Loucy (cell line): ENCODE results near the gene TPSD1.

ENCODE experiments used
- CTCF ChIP-seq: fragments of 200-600 bp; sonication (generic); conservative IDR thresholded peaks from 2 replicates; pipeline ENCODE4 v1.5.1; 2014; ENCODE audit warnings: mild to moderate bottlenecking, antibody characterized with exemption, low read length
- EZH2phosphoT487 ChIP-seq: fragments of 200-600 bp; IDR thresholded peaks from 2 replicates; pipeline ENCODE4 v1.6.1; 2018; ENCODE audit warnings: antibody characterized with exemption, mild to moderate bottlenecking, moderate library complexity, borderline replicate concordance

- TF ChIP-seq CTCF (no peak), EZH2phosphoT487 (no peak)
Observed at GRCh38 chr16:1223355-1224214, 32.3 kb upstream of the TPSD1 start.
